Mesangial cell (primary cell): ENCODE measurements around the gene TSPO2. TPM values are rescaled to one million over a fixed set of nuclear protein-coding genes. Genes with fewer than 3 reads are reported as not detected.

Source experiments
- total RNA-seq: library from RNA; depleted of rRNA; stranded (reverse); fragments of >200 nt; gene quantifications from 2 replicates; pipeline ENCODE4 v1.2.3, GENCODE V29; 2015

TSPO2 gene, protein sequence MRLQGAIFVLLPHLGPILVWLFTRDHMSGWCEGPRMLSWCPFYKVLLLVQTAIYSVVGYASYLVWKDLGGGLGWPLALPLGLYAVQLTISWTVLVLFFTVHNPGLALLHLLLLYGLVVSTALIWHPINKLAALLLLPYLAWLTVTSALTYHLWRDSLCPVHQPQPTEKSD
- 0.51 TPM in 1 of 2 replicates, not detected in the other for total RNA-seq

DNA sequence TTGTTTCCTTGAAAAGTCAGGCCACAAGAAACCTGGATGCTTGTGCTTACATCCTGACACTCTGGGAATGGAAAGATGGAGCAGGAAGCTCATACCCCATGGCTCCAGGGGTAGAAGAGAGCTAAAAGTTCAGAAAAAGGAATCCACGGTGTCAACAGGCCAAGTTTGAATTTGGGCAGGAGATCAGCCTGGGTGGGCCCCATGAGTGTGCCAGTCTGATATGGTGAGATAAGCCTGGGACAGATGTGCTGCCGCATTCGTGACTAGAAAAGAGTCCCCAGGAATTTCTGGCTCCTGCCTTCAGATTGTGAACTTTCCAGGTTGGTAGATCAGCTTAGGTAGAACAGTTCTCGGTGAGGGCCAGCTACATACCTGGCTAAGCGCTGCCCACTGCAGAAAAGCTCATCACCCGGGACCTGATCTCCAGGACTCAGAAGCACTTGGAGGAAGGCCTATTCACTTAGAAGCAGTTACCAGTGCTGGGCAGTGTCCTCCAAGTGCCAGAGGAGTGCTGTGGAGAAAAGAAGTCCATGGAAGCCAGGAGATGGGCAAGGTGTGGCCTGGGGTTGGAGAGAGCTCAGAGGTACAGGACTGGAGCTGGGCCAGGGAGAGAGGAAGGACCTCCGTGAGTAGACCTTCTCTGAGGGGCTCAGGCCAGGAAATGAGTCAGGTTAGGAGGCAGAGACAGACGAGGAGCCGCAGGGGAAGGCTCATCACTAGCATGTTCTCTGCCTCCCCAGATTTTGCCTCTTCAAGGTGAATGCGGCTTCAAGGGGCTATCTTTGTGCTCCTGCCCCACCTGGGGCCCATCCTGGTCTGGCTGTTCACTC, at the start of gene TSPO2:
TSS of gene TSPO2 (plus strand) at position 242 of the 830 bp plus-strand sequence. CDS start at position 761, 519 bp downstream.

GRCh38 chr6:41039060-41039998, 2.9 kb upstream of the TSPO2 start, which contains the start of gene UNC5CL:
Gene UNC5CL, minus strand, starts transcription at chr6:41039221. Its CDS starts 4,147 bp downstream, at chr6:41035074.

GRCh38 chr6:41053041-41053440, 10.8 kb downstream of the TSPO2 start, which contains the start of gene APOBEC2:
Gene APOBEC2, plus strand, starts transcription at chr6:41053202. Its CDS starts 146 bp downstream, at chr6:41053348.

GRCh38 chr6:41071923-41072835, 29.9 kb downstream of the TSPO2 start, which contains the start of gene OARD1:
Gene OARD1, minus strand, starts transcription at chr6:41072356. Its CDS starts 722 bp downstream, at chr6:41071634.

DNA sequence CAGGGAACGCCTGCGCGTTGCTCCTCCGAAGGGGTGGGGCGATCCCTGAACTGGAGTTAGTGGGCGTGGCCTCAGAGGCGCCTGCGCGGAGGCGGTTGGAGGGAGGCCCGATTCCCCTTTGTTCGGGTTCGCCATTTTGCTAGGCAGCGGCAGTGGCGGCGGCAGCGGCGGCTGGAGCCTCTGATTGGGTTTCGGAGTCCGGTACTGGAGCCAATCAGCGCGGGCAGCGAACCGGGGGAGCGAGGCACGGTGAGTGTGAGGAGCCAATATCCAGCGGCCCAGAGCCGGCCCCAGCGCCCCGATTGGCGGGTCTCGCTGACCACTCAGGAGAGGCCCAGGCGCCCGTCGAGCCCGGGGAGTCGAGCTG, 30.6 kb downstream of the TSPO2 start, which contains the start of gene NFYA:
TSS of gene NFYA (plus strand) at position 139 of the 367 bp plus-strand sequence. CDS start 6,116 bp downstream, outside the sequence.

Other genes starting within 250 kb of the TSPO2 start
- 1.1 and 22.1 TPM in 2 replicates for gene UNC5CL, start 3.2 kb upstream of the TSPO2 start, total RNA-seq
- not detected in 2 replicates for gene APOBEC2, start 10.7 kb downstream of the TSPO2 start, total RNA-seq
- 7.3 and 10.4 TPM in 2 replicates for gene OARD1, start 29.9 kb downstream of the TSPO2 start, total RNA-seq
- 14.5 and 22.9 TPM in 2 replicates for gene NFYA, start 30.5 kb downstream of the TSPO2 start, total RNA-seq
- gene TREML1, start 111.9 kb downstream of the TSPO2 start, total RNA-seq = not detected in 2 replicates
- gene TREM2, start 120.6 kb downstream of the TSPO2 start, total RNA-seq = not detected in 2 replicates
- not detected in 2 replicates for gene TREML2, start 158.7 kb downstream of the TSPO2 start, total RNA-seq
- not detected in 2 replicates for gene TREML4, start 185.9 kb downstream of the TSPO2 start, total RNA-seq
- not detected in 2 replicates for gene TREM1, start 244.2 kb downstream of the TSPO2 start, total RNA-seq